GM19099 (cell line): ENCODE measurements around the gene MAS1L.

Source experiments
- POLR2A ChIP-seq: IDR thresholded peaks from 3 replicates; pipeline ENCODE4 v1.6.1; 2011; ENCODE audit warnings: low read depth; ENCODE audit not compliant: insufficient read length; ENCODE audit errors: extremely low read depth

Gene MAS1L

GRCh38 chr6:29487660-29488059, at the start of gene MAS1L:
Gene MAS1L, minus strand, starts transcription at chr6:29487956. Its CDS starts 54 bp downstream, at chr6:29487902.
- no peak for TF ChIP-seq POLR2A

GRCh38 chr6:29532320-29532951, 44.7 kb upstream of the MAS1L start:
- TF ChIP-seq POLR2A, result no peak

- TF ChIP-seq POLR2A, result no peak
These were observed 43.9 kb upstream of the MAS1L start for GRCh38 chr6:29531668-29532067.

GRCh38 chr6:29530671-29531310, 43.0 kb upstream of the MAS1L start:
- no peak for TF ChIP-seq POLR2A

GRCh38 chr6:29529956-29530355, 42.2 kb upstream of the MAS1L start:
- no peak for TF ChIP-seq POLR2A

GRCh38 chr6:29528988-29529560, 41.3 kb upstream of the MAS1L start:
- no peak for TF ChIP-seq POLR2A

GRCh38 chr6:29528300-29528931, 40.7 kb upstream of the MAS1L start:
- no peak for TF ChIP-seq POLR2A

GRCh38 chr6:29527564-29527963, 39.8 kb upstream of the MAS1L start:
- TF ChIP-seq POLR2A, result no peak

GRCh38 chr6:29527126-29527525, 39.4 kb upstream of the MAS1L start:
- TF ChIP-seq POLR2A, result no peak

- no peak for TF ChIP-seq POLR2A
These were observed 37.5 kb upstream of the MAS1L start for GRCh38 chr6:29525311-29525639.

GRCh38 chr6:29524444-29525310, 36.9 kb upstream of the MAS1L start:
- TF ChIP-seq POLR2A, result no peak

- TF ChIP-seq POLR2A, result no peak
These were observed 36.3 kb upstream of the MAS1L start for GRCh38 chr6:29524044-29524443.

GRCh38 chr6:29522227-29522626, 34.5 kb upstream of the MAS1L start:
- TF ChIP-seq POLR2A, result no peak

GRCh38 chr6:29521006-29521680, 33.4 kb upstream of the MAS1L start:
- TF ChIP-seq POLR2A, result no peak
